Activated T-cell treated with anti-CD3 and anti-CD28 coated beads for 24 hours (primary cell): ENCODE results near the gene LYPD8.

ENCODE experiments used
- DNase-seq: peaks from one replicate; pipeline ENCODE4 v3.0.0-alpha.2; 2020; ENCODE audit warnings: low read depth

Gene LYPD8

DNA sequence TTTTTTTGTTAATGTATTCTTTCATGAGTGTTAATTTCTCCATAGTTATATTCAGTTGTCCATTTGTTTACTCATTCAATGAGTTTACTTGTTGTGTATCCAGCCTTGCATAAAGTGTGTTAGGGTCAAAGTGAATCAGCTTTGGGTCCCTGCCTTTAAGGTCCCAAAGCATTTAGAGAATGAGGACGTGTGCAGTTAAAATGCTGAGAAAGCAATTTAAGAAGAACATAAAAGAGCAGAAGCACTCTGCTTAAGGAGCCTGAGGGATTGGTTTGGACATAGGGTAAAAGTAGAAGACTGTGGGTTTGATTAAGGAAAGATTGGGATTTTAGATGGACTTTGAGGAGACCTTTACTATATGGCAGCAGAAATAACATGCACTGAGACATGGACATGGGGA lies 56.5 kb downstream of the LYPD8 start:
- DNase-seq, result no peak

DNA sequence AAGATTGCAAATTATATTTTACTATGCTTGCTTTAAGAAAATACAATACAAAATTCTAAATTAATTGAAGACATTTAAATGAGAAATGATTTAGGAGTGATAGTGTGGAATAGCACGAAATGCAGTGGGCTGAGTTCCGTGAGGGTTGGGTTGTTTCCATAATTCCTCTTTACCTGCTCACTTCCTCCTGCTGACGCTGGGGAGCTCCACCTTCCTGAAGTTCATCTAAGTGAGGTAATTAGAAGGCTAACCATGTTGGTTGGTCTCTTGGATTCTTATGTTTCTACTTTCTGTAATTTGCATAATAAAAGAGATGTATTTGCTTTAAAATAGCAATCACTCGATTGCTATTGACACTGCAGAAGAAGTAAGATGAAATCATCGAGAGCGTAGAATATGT lies 57.7 kb downstream of the LYPD8 start:
- DNase-seq, result no peak

DNA sequence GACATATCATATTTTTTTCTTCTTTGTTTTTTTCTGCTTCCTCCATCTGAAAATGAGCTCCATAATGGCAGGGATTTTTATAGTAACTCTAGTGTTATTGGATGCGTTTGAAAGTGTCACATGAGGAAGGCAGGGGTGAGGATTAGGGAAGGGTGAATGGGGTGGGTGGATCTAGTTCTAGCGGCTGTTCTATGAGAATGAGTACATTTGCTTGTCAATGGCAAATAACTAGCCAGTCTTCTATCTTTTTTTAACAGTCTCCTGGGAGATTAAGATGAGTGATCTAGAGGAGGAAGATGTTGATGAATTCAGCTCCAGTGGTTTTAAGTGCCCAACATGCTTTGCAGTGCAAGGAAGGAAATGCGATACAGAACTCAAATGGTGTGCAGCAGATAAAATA lies 58.8 kb downstream of the LYPD8 start:
- no peak for DNase-seq

DNA sequence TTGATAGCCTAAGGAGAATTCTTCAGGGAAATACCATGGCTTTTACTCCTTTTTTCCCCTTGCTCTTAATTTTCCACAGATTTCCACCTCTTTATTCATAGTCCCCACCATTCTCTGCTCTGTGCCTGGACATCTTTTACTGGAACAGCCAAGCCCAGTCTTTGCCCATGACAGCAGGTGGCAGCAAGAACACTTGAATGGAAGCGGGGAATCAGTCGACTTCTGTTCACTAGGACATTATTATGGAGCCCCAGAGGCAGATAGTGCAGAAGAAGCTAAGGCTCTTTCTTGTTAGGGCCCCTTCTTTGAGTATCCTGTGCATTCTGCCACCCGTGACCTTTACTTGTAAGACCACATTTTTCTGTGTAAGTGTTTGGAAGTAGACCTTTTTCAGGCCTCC lies 59.3 kb downstream of the LYPD8 start:
- DNase-seq, result no peak

DNA sequence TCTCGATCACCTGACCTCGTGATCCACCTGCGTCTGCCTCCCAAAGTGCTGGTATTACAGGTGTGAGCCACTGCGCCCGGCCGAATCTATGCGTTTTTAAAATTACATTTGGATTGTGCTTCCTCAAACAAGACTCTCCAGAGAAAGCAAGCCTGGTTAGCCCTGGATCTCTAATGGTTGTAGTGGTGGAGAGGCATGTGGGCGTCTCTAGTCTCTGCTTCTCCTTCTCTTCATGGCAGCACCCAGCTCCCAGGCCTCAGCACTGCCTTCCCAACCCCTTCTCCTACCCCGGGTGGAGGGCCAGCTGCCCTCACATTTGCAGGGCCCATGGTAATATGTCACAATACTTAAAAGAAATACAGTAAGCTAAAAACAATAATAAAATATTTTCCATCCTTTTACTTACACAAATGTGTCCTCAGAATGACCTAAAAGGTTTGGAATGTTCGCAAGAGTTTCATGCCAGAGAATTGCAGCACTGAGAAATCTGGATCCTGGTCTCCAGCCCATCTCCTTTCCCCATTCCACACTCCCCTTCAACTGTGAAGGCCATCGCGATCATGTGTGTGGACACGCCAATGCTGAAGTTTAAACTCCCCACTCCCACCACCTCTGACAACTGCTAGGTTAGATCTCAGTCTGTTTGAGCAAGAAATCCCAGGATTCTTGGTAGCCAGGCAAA lies 60.0 kb downstream of the LYPD8 start:
- DNase-seq, result no peak

DNA sequence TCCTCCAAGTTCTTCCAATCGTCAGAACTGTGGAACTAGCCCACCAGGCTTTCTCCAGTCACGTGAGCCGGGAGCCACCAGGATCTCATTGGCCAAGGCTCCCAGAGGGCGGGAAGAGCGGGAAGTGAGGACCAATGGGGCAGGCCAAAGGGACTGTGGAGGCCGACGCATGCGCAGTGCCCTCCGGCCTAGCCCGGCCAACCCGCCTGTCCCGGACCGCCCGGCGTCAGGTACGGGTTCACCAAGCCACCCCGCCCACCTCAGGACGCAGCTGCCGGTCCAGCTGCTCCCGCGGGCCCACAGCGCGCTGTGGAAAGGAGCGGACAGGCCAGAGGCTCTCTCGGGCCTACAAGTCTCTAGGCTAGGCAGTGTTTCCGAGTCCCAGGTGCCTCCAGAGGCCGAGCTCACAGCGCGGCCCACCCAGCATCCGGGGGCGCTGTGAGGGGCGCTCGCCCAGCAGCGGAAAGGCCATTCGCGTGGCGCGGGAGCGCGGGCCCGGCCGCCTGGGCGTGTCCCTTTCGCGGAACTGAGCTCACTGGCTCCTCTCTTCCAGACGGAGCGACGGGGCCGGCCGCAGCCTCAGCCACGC lies 63.9 kb downstream of the LYPD8 start:
- no peak for DNase-seq
